Measurements from ENCODE around the gene TMEM143.

The TMEM143 gene

DNA sequence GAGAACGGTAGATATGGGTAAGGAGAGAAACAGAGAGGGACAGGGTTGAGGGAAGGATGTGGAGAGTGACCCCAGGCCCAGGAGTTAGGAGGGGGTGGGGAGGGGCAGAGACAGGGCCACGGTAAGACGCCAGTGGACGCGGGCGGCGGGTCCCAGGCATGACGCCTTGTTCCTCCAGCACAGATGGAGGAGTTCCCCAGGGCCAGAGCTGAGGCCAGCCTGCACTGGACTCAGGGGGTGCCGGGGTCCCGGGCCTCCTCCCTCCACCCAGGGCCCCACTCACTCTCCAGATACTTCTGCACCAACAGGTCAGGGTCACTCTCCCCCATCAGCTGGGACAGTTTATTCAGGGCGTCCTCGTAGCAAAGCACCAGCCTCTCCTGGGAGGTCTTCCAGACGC, 60.4 kb downstream of the TMEM143 start:
- Histone ChIP-seq H3K27me3 (ENCODE audit: control insufficient read depth in 3 of 3, insufficient read depth in 3 of 3, low read depth in 1 of 3, low read length in 3 of 3) (no peaks in the 10 kb centered on the region), H3K36me3 (replicated peaks in 1 of 2; ENCODE audit: control insufficient read depth in 2 of 2, insufficient read depth in 2 of 2, low read length in 2 of 2) (no peaks in the 10 kb centered on the region), H3K23ac (ENCODE audit: low read depth, low read length, poor library complexity) (no peak overlapping the region), H3K79me1 (ENCODE audit: low read depth, low read length) (peaks cover 3% of the 10 kb centered on the region), H2BK15ac (ENCODE audit: low read length) (no peak overlapping the region), H3K27ac (replicated peaks; ENCODE audit: low read length) (no peak overlapping the region), H3K4me1 (ENCODE audit: control insufficient read depth in 2 of 2, insufficient read depth in 1 of 2, low read depth in 1 of 2, low read length in 2 of 2) (no peaks in the 10 kb centered on the region), H2BK5ac (ENCODE audit: low read length) (no peak overlapping the region), H3K18ac (ENCODE audit: low read length) (no peak overlapping the region), H3K9ac (ENCODE audit: low read depth, low read length, poor library complexity) (peak overlapping the region; percentile 60), H2AFZ (ENCODE audit: low read length) (no peak overlapping the region), H3K4me3 (ENCODE audit: low read length in 2 of 2) (no peak overlapping the region), H4K91ac (ENCODE audit: low read depth, low read length, poor library complexity) (no peak overlapping the region), H2BK12ac (ENCODE audit: low read length) (no peak overlapping the region), H4K8ac (ENCODE audit: low read depth, low read length) (peak overlapping the region; percentile 3), H3K9me3 (replicated peaks in 1 of 2; ENCODE audit: control insufficient read depth in 2 of 2, insufficient read depth in 1 of 2, low read depth in 1 of 2, low read length in 2 of 2) (no peaks in the 10 kb centered on the region), H3K4me2 (ENCODE audit: insufficient read depth, low read length, poor library complexity, severe bottlenecking) (no peak overlapping the region), H2AK5ac (ENCODE audit: low read depth, low read length) (no peak overlapping the region), H3K4ac (ENCODE audit: low read length) (no peak overlapping the region), H2BK120ac (ENCODE audit: low read depth, low read length) (no peak overlapping the region), H3K14ac (ENCODE audit: low read length) (no peak overlapping the region)
- no peak for DNase-seq (ENCODE audit: low spot score)
- WGBS, 2 donors (ENCODE audit: extremely low coverage in 2 of 2, insufficient read length in 2 of 2, insufficient replicate concordance in 1 of 2): no CpG with 5 or more reads among the region's 13 CpGs

DNA sequence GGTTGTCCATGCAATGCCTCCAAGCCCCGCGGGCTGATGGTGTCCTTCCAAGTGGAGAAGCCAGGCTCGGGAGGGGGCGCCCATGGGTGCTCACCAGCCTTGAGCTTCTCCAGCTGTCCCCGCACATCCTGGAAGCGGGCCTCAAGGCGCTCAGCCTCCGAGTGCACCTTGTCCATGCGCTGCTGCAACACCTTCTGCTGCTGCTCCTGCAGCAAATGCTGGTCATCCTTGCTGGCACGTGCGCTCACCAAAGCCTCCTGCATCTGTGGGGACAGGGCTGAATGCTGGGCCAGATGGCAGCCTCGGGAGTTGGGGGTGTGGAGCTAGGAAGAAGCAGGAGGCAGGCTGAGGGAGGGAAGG, 61.2 kb downstream of the TMEM143 start:
- no peak overlapping the region for H3K4me3 ChIP-seq (ENCODE audit: low read length in 2 of 2)
- no peak overlapping the region for H3K9ac ChIP-seq (ENCODE audit: low read depth, low read length, poor library complexity)
- no peaks in the 10 kb centered on the region for H3K27me3 ChIP-seq (ENCODE audit: control insufficient read depth in 3 of 3, insufficient read depth in 3 of 3, low read depth in 1 of 3, low read length in 3 of 3)
- H4K91ac ChIP-seq (ENCODE audit: low read depth, low read length, poor library complexity): no peak overlapping the region
- no peak overlapping the region for H3K27ac ChIP-seq (replicated peaks; ENCODE audit: low read length)
- no peak overlapping the region for H2BK120ac ChIP-seq (ENCODE audit: low read depth, low read length)
- H3K4me1 ChIP-seq (ENCODE audit: control insufficient read depth in 2 of 2, insufficient read depth in 1 of 2, low read depth in 1 of 2, low read length in 2 of 2): no peaks in the 10 kb centered on the region
- no peak overlapping the region for H3K14ac ChIP-seq (ENCODE audit: low read length)
- H2BK5ac ChIP-seq (ENCODE audit: low read length): peak overlapping the region; percentile 19
- no peak overlapping the region for H3K4me2 ChIP-seq (ENCODE audit: insufficient read depth, low read length, poor library complexity, severe bottlenecking)
- no peaks in the 10 kb centered on the region for H3K36me3 ChIP-seq (replicated peaks in 1 of 2; ENCODE audit: control insufficient read depth in 2 of 2, insufficient read depth in 2 of 2, low read length in 2 of 2)
- peak overlapping the region; percentile 28 for H2AK5ac ChIP-seq (ENCODE audit: low read depth, low read length)
- no peak overlapping the region for H3K23ac ChIP-seq (ENCODE audit: low read depth, low read length, poor library complexity)
- H4K8ac ChIP-seq (ENCODE audit: low read depth, low read length): no peak overlapping the region
- no peak for DNase-seq (ENCODE audit: low spot score)
- no peak overlapping the region for H2AFZ ChIP-seq (ENCODE audit: low read length)
- H3K18ac ChIP-seq (ENCODE audit: low read length): peak overlapping the region; percentile 35
- no CpG with 5 or more reads among the region's 12 CpGs for WGBS, 2 donors (ENCODE audit: extremely low coverage in 2 of 2, insufficient read length in 2 of 2, insufficient replicate concordance in 1 of 2)
- H3K79me1 ChIP-seq (ENCODE audit: low read depth, low read length): peaks cover 3% of the 10 kb centered on the region
- no peak overlapping the region for H3K4ac ChIP-seq (ENCODE audit: low read length)
- peak overlapping the region; percentile 7 for H2BK12ac ChIP-seq (ENCODE audit: low read length)
- no peaks in the 10 kb centered on the region for H3K9me3 ChIP-seq (replicated peaks in 1 of 2; ENCODE audit: control insufficient read depth in 2 of 2, insufficient read depth in 1 of 2, low read depth in 1 of 2, low read length in 2 of 2)
- H2BK15ac ChIP-seq (ENCODE audit: low read length): peak overlapping the region; percentile 75

DNA sequence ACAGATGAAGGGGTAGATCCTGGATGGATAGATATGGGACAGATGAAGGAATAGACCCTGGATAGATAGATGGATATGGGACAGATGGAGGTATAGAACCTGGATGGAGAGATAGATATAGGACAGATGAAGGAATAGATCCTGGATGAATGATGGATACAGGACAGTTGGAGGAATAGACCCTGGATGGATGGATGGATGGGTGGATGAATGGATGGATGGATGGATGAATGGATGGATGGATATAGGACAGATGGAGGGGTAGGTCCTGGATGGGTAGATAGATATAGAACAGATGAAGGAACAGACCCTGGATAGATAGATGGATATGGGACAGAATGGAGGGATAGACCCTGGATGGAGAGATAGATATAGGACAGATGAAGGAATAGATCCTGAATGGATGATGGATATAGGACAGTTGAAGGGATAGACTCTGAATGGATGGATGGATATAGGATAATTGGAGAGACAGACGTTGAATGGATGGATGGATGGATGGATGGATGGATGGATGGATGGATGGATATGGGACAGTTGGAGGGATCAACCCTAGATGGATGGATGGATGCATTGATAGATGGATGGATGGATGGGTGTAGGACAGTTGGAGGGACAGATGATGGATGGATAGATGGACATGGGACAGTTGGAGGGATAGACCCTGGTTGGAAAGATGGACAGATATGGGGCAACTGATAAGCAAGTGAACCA, 61.7 kb downstream of the TMEM143 start:
- Histone ChIP-seq H3K9ac (ENCODE audit: low read depth, low read length, poor library complexity) (no peak overlapping the region), H3K27me3 (ENCODE audit: control insufficient read depth in 3 of 3, insufficient read depth in 3 of 3, low read depth in 1 of 3, low read length in 3 of 3) (no peaks in the 10 kb centered on the region), H3K27ac (replicated peaks; ENCODE audit: low read length) (no peak overlapping the region), H3K4me2 (ENCODE audit: insufficient read depth, low read length, poor library complexity, severe bottlenecking) (no peak overlapping the region), H3K36me3 (replicated peaks in 1 of 2; ENCODE audit: control insufficient read depth in 2 of 2, insufficient read depth in 2 of 2, low read length in 2 of 2) (no peaks in the 10 kb centered on the region), H3K14ac (ENCODE audit: low read length) (no peak overlapping the region), H4K91ac (ENCODE audit: low read depth, low read length, poor library complexity) (no peak overlapping the region), H2AFZ (ENCODE audit: low read length) (no peak overlapping the region), H3K9me3 (replicated peaks in 1 of 2; ENCODE audit: control insufficient read depth in 2 of 2, insufficient read depth in 1 of 2, low read depth in 1 of 2, low read length in 2 of 2) (no peaks in the 10 kb centered on the region), H3K23ac (ENCODE audit: low read depth, low read length, poor library complexity) (no peak overlapping the region), H2AK5ac (ENCODE audit: low read depth, low read length) (no peak overlapping the region), H3K4me3 (ENCODE audit: low read length in 2 of 2) (no peak overlapping the region), H3K79me1 (ENCODE audit: low read depth, low read length) (peaks cover 3% of the 10 kb centered on the region), H3K4ac (ENCODE audit: low read length) (no peak overlapping the region), H2BK120ac (ENCODE audit: low read depth, low read length) (no peak overlapping the region), H2BK15ac (ENCODE audit: low read length) (no peak overlapping the region), H4K8ac (ENCODE audit: low read depth, low read length) (no peak overlapping the region), H2BK5ac (ENCODE audit: low read length) (no peak overlapping the region), H3K4me1 (ENCODE audit: control insufficient read depth in 2 of 2, insufficient read depth in 1 of 2, low read depth in 1 of 2, low read length in 2 of 2) (no peaks in the 10 kb centered on the region), H2BK12ac (ENCODE audit: low read length) (no peak overlapping the region), H3K18ac (ENCODE audit: low read length) (no peak overlapping the region)
- DNase-seq (ENCODE audit: low spot score): no peak
- 100% methylated on average over 1 of the region's 1 CpG; no CpG with 5 or more reads in 1 of the 2 donors for WGBS, 2 donors (ENCODE audit: extremely low coverage in 2 of 2, insufficient read length in 2 of 2, insufficient replicate concordance in 1 of 2)

DNA sequence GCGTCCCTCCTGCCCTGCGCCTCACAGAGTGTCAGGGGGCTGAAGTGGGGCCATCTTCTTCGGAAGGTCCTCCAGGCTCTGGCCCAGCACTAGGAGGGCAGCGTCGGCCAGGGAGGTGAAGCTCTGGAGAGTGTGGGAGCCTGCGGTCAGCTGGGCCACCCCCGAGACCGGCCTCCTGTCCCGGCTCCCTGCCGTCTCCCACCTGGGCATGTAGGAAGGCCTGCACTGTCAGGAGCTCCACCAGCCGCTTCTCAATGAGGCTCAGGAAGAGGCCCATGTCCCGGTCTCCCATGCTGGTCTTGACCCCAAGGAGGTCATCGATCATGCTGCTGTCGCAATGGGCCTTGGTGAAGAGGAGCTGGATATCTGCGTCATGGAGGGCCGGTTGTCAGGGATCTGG, 65.8 kb downstream of the TMEM143 start:
- no peak overlapping the region for H2AFZ ChIP-seq (ENCODE audit: low read length)
- H3K23ac ChIP-seq (ENCODE audit: low read depth, low read length, poor library complexity): peak overlapping the region; percentile 43
- H2AK5ac ChIP-seq (ENCODE audit: low read depth, low read length): no peak overlapping the region
- no peak overlapping the region for H3K4ac ChIP-seq (ENCODE audit: low read length)
- no peaks in the 10 kb centered on the region for H3K79me1 ChIP-seq (ENCODE audit: low read depth, low read length)
- no peak overlapping the region for H2BK12ac ChIP-seq (ENCODE audit: low read length)
- H3K9ac ChIP-seq (ENCODE audit: low read depth, low read length, poor library complexity): no peak overlapping the region
- no peak overlapping the region for H2BK120ac ChIP-seq (ENCODE audit: low read depth, low read length)
- peak overlapping the region; percentile 47 for H3K14ac ChIP-seq (ENCODE audit: low read length)
- H2BK15ac ChIP-seq (ENCODE audit: low read length): no peak overlapping the region
- H3K4me1 ChIP-seq (ENCODE audit: control insufficient read depth in 2 of 2, insufficient read depth in 1 of 2, low read depth in 1 of 2, low read length in 2 of 2): no peaks in the 10 kb centered on the region
- H2BK5ac ChIP-seq (ENCODE audit: low read length): peak overlapping the region; percentile 24
- H4K8ac ChIP-seq (ENCODE audit: low read depth, low read length): no peak overlapping the region
- no peaks in the 10 kb centered on the region for H3K36me3 ChIP-seq (replicated peaks in 1 of 2; ENCODE audit: control insufficient read depth in 2 of 2, insufficient read depth in 2 of 2, low read length in 2 of 2)
- no peak overlapping the region for H3K27ac ChIP-seq (replicated peaks; ENCODE audit: low read length)
- H3K18ac ChIP-seq (ENCODE audit: low read length): peak overlapping the region; percentile 28
- H3K4me2 ChIP-seq (ENCODE audit: insufficient read depth, low read length, poor library complexity, severe bottlenecking): no peak overlapping the region
- no peaks in the 10 kb centered on the region for H3K27me3 ChIP-seq (ENCODE audit: control insufficient read depth in 3 of 3, insufficient read depth in 3 of 3, low read depth in 1 of 3, low read length in 3 of 3)
- no peak for DNase-seq (ENCODE audit: low spot score)
- H4K91ac ChIP-seq (ENCODE audit: low read depth, low read length, poor library complexity): no peak overlapping the region
- H3K4me3 ChIP-seq (ENCODE audit: low read length in 2 of 2): no peak overlapping the region
- no CpG with 5 or more reads among the region's 16 CpGs for WGBS, 2 donors (ENCODE audit: extremely low coverage in 2 of 2, insufficient read length in 2 of 2, insufficient replicate concordance in 1 of 2)
- peaks cover 0 to 1% of the 10 kb centered on the region in 2 donors for H3K9me3 ChIP-seq (replicated peaks in 1 of 2; ENCODE audit: control insufficient read depth in 2 of 2, insufficient read depth in 1 of 2, low read depth in 1 of 2, low read length in 2 of 2)
